B cell (primary cell): ENCODE data around the gene HOXB1.

Experiments used
- CTCF ChIP-seq: fragments of 200-600 bp; IDR thresholded peaks from one replicate; pipeline ENCODE4 v1.8.0; 2022; ENCODE audit warnings: antibody characterized with exemption, mild to moderate bottlenecking
- EZH2 ChIP-seq: IDR thresholded peaks from 2 replicates; pipeline ENCODE4 v1.6.1; 2012; ENCODE audit warnings: borderline replicate concordance, low read depth, mild to moderate bottlenecking, moderate library complexity, low read length; ENCODE audit not compliant: insufficient read depth, poor library complexity, severe bottlenecking

- no peak for TF ChIP-seq CTCF
- TF ChIP-seq EZH2, result no peak
Measured at GRCh38 chr17:48479014-48479402, 51.8 kb downstream of the HOXB1 start.
